ENCODE results near the gene DLST.

- no peak for TF ChIP-seq CTCF (conservative IDR thresholded peaks at IDR 0.05; ENCODE audit: low read depth, low read length)
- no peak for TF ChIP-seq POLR2A (IDR thresholded peaks at IDR 0.05; ENCODE audit: low read depth, low read length)
- no peak for TF ChIP-seq MAZ (IDR thresholded peaks at IDR 0.05; ENCODE audit: borderline replicate concordance, low read depth, low read length)
- TF ChIP-seq RFX5 (IDR thresholded peaks at IDR 0.05; ENCODE audit: low read depth, low read length): no peak
- no peak for TF ChIP-seq MXI1 (IDR thresholded peaks at IDR 0.05; ENCODE audit: borderline replicate concordance, low read depth, low read length)
- TF ChIP-seq MAFK (IDR thresholded peaks at IDR 0.05; ENCODE audit: low read depth, low read length): no peak
- no peak for TF ChIP-seq RAD21 (IDR thresholded peaks at IDR 0.05; ENCODE audit: low read length)
- no peak for TF ChIP-seq USF2 (IDR thresholded peaks at IDR 0.05; ENCODE audit: low read depth, low read length)
These were observed 30.0 kb downstream of the DLST start for GRCh38 chr14:74911704-74912103.

Data from IMR-90 (cell line).